Brain microvascular endothelial cell (primary cell): Measurements from ENCODE around the gene RPS6KC1.

Experiments used
- DNase-seq: peaks from one replicate; pipeline ENCODE4 v3.0.0-alpha.2; 2020
- H3K27ac ChIP-seq: fragments of 250-450 bp; sonication (Bioruptor Pico); 2 replicates; pipeline ENCODE4 v1.5.1; 2020; ENCODE audit warnings: mild to moderate bottlenecking, moderate library complexity
- H3K27me3 ChIP-seq: fragments of 250-450 bp; sonication (Bioruptor Pico); replicated peaks from 2 replicates; pipeline ENCODE4 v1.5.1; 2020; ENCODE audit warnings: mild to moderate bottlenecking
- H3K36me3 ChIP-seq: fragments of 250-450 bp; sonication (Bioruptor Pico); replicated peaks from 2 replicates; pipeline ENCODE4 v1.5.1; 2020; ENCODE audit warnings: mild to moderate bottlenecking
- H3K4me3 ChIP-seq: 2 replicates; pipeline ENCODE4 v1.5.1; 2011; ENCODE audit warnings: low read depth, mild to moderate bottlenecking, control low read depth, low read length, moderate library complexity
- in situ Hi-C: cut with HindIII; loops from 2 replicates; pipeline ENCODE4 v1.10.0; 2017; ENCODE audit warnings: low sequenced_read_pairs, low pct_ligation_motif_present
- TF ChIP-seq, protein P1 (sequence below): IDR thresholded peaks from 2 replicates; pipeline ENCODE4 v1.5.1; 2011; ENCODE audit warnings: low read depth, mild to moderate bottlenecking, moderate library complexity, low read length, control low read depth, inconsistent platforms; ENCODE audit errors: missing control alignments

Gene RPS6KC1

DNA sequence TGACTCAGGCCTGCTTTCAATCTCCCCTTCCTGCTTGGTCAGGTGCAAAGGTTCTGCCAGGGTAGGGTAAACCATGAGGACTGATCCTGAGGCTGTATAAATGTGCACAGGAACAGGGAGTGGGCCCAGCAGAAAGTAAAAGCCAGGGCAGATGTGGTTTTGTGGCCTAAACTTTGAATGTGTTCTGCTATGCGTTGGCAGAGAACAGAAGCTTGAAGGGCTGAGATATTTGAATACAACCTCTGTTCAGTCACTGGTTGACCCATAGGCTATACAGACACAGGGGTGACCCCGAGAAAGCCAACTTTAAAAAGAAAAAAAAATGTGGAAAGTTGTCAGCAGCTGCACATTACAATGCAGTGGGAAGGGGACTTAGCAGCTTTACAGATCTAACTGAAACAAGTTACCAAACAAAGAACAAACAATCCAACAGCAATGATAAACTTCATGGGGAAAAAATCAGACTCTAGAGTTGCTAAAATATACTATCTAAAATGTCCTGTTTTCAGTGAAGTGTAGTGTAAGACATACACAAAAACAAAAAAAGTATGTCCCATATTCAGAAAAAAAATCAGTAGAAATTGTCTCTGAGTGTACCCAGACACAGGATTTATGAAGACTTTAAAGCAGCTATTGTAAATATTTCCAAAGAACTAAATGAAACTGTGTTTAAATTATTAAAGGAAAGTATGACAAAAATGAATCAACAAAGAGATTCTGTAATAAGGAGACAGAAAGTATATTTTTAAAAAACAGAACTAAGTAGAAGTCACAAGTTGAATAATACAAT, 216.1 kb downstream of the RPS6KC1 start:
- H3K36me3 ChIP-seq: no peaks in the 10 kb centered on the region
- TF ChIP-seq, protein P1, sequence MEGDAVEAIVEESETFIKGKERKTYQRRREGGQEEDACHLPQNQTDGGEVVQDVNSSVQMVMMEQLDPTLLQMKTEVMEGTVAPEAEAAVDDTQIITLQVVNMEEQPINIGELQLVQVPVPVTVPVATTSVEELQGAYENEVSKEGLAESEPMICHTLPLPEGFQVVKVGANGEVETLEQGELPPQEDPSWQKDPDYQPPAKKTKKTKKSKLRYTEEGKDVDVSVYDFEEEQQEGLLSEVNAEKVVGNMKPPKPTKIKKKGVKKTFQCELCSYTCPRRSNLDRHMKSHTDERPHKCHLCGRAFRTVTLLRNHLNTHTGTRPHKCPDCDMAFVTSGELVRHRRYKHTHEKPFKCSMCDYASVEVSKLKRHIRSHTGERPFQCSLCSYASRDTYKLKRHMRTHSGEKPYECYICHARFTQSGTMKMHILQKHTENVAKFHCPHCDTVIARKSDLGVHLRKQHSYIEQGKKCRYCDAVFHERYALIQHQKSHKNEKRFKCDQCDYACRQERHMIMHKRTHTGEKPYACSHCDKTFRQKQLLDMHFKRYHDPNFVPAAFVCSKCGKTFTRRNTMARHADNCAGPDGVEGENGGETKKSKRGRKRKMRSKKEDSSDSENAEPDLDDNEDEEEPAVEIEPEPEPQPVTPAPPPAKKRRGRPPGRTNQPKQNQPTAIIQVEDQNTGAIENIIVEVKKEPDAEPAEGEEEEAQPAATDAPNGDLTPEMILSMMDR: no peak
- no peak for DNase-seq
- H3K27me3 ChIP-seq: no peaks in the 10 kb centered on the region
- no peak overlapping the region for H3K27ac ChIP-seq
- in situ Hi-C loops: no loop called here
- H3K4me3 ChIP-seq: no peak overlapping the region

DNA sequence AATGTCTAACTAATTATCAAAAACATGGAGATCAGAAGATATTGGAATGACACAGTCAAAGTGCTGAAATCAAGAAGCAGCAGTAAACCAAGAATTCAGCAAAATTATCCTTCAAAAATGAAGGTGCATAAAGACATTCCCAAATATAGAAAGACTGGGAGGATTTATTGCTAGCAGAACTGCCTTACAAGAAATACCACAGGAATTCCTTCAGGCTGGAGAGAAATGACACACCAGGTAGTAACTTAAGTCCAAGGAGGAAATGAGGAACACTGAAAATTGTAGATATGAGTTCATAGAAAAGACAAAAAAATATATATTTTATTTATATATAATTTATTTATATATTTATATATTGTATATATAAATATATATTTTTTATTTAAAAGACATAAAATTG, 217.2 kb downstream of the RPS6KC1 start:
- Histone ChIP-seq H3K27me3 (no peaks in the 10 kb centered on the region), H3K27ac (no peak overlapping the region), H3K36me3 (peaks cover 2% of the 10 kb centered on the region), H3K4me3 (no peak overlapping the region)
- in situ Hi-C loops: no loop called here
- TF ChIP-seq, protein P1: no peak
- no peak for DNase-seq

DNA sequence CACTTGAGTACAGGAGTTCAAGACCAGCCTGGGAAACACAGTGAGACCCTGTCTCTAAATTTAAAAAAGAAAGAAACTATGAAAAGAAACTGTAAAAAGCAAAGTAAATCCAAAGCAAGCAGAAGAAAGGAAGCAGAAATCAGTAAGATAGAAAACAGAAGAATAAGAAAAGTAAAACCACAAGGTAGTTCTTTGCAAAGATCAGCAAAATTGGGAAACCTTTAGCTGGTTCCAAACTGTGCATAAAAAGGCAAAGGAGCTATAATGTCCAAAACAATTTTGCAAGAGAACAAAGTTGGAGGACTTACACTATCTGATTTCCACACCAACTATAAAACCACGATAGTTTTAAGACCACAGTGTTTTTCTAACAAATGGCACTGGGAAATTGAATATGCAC, 218.8 kb downstream of the RPS6KC1 start:
- Histone ChIP-seq H3K4me3 (no peak overlapping the region), H3K36me3 (peaks cover 4% of the 10 kb centered on the region), H3K27ac (no peak overlapping the region), H3K27me3 (no peaks in the 10 kb centered on the region)
- TF ChIP-seq, protein P1: no peak
- DNase-seq: no peak
- in situ Hi-C loops: no loop called here

DNA sequence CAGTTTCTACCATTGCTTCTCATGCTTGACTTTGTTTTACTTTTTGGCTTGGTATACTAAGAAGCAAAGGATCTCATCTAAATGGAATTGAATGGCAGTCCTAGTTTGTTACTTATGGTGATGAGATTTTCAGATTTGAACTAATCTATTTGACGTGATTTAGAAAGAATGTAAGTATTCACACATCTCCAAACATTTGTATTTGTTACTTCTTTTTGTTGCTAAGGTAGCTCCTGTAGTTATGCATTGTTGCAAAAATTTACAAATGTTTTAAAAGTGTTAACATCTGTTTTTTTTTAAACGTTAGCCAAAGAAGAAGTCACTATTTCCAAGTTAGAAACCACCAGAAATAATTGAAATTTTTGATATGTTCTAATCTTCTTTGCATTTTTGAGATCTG, 222.5 kb downstream of the RPS6KC1 start:
- H3K27ac ChIP-seq: no peak overlapping the region
- in situ Hi-C loops: no loop called here

DNA sequence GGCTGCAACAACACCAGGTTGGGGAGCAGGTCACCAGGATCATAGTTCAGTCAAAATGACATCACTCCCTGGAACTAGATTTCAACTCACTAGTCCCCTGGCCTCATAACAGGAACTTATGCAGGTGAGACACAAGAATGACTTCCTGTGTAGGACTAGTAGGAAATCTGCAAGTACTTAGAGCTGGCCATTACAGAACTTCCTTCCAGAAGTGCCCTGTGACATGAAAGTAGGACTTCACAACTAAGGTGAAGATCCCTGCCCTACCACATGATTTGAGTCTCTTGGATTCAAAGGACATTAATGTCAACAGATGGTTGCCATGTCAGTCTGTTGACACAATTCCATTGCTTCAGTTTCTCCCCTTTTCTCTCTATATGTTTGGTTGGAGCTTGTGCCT, 223.1 kb downstream of the RPS6KC1 start:
- in situ Hi-C loops: no loop called here
- DNase-seq: no peak
- Histone ChIP-seq H3K4me3 (no peak overlapping the region), H3K27me3 (no peaks in the 10 kb centered on the region), H3K36me3 (peaks cover 4% of the 10 kb centered on the region), H3K27ac (no peak overlapping the region)
- TF ChIP-seq, protein P1: no peak

More for the DNA sequence above, 222.5 kb downstream of the RPS6KC1 start:
- Histone ChIP-seq H3K36me3 (peaks cover 4% of the 10 kb centered on the region), H3K27me3 (no peaks in the 10 kb centered on the region), H3K4me3 (no peak overlapping the region)
- TF ChIP-seq, protein P1: no peak
- no peak for DNase-seq

DNA sequence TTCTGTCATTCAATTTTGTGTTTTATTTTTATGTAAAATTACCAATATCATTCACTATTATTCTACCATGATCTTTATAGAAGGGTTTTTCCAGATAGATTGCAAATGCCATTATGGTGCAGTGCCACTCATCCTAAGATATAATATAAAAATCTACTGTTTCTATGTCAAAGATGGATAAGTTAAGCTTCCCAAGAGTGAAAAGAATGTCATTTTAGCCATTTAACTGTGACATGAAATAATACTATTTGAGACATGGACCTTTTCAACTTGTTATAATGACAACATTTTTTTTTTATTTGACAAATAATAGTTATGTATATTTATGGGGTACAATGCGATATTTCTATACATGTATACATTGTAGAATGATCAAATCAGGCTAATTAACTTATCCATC, 224.3 kb downstream of the RPS6KC1 start:
- in situ Hi-C loops: no loop called here
- H3K27ac ChIP-seq: no peak overlapping the region
- DNase-seq: no peak

More for the DNA sequence above, 224.3 kb downstream of the RPS6KC1 start:
- TF ChIP-seq, protein P1: no peak
- H3K36me3 ChIP-seq: peaks cover 4% of the 10 kb centered on the region
- no peaks in the 10 kb centered on the region for H3K27me3 ChIP-seq
- no peak overlapping the region for H3K4me3 ChIP-seq
